Limb (tissue), 2 donors: ENCODE data around the gene IL13.

Experiments
- DNase-seq, 2 donors: peaks; one replicate each; pipeline ENCODE4 v3.0.0-alpha.2; 2016; ENCODE audit errors: extremely low spot score in 2 of 2

The IL13 gene

GRCh38 chr5:132669966-132670882 lies 12.3 kb downstream of the IL13 start:
- DNase-seq: no peak

GRCh38 chr5:132671000-132671399 lies 13.0 kb downstream of the IL13 start:
- no peak for DNase-seq

GRCh38 chr5:132673488-132673887 lies 15.5 kb downstream of the IL13 start:
- DNase-seq: no peak

- no peak for DNase-seq
Observed at GRCh38 chr5:132673939-132674630, 16.1 kb downstream of the IL13 start, which contains the start of gene IL4. TSS of gene IL4 (plus strand) at chr5:132673989. CDS start at chr5:132674051, 62 bp downstream.

GRCh38 chr5:132674671-132675506 lies 16.9 kb downstream of the IL13 start:
- no peak for DNase-seq

GRCh38 chr5:132675936-132676689 lies 18.1 kb downstream of the IL13 start:
- DNase-seq: no peak

GRCh38 chr5:132677191-132677590 lies 19.2 kb downstream of the IL13 start:
- no peak for DNase-seq

- no peak for DNase-seq
Observed at GRCh38 chr5:132677682-132678400, 19.9 kb downstream of the IL13 start.

GRCh38 chr5:132678735-132679134 lies 20.8 kb downstream of the IL13 start:
- no peak for DNase-seq

- no peak for DNase-seq
Observed at GRCh38 chr5:132679166-132679565, 21.2 kb downstream of the IL13 start.

GRCh38 chr5:132679717-132680380 lies 21.9 kb downstream of the IL13 start:
- DNase-seq: no peak

GRCh38 chr5:132680780-132681475 lies 23.0 kb downstream of the IL13 start:
- DNase-seq: no peak

GRCh38 chr5:132681476-132681831 lies 23.5 kb downstream of the IL13 start:
- DNase-seq: no peak

GRCh38 chr5:132681983-132682382 lies 24.0 kb downstream of the IL13 start:
- no peak for DNase-seq

GRCh38 chr5:132684491-132684890 lies 26.5 kb downstream of the IL13 start:
- DNase-seq: no peak

GRCh38 chr5:132684922-132685720 lies 27.1 kb downstream of the IL13 start:
- no peak for DNase-seq

GRCh38 chr5:132686193-132686592 lies 28.2 kb downstream of the IL13 start:
- no peak for DNase-seq

- no peak for DNase-seq
Observed at GRCh38 chr5:132687995-132688394, 30.0 kb downstream of the IL13 start.
